GM18508 (cell line): ENCODE measurements around the gene CD72.
"Not testable (repeated sequence)": the region's sequence is repeated elsewhere in the genome, so short reads cannot be mapped to it uniquely, and the experiment has no call there.

Source experiments
- ATAC-seq: cut with Tn5 transposase; IDR thresholded peaks from one replicate; pipeline ENCODE4 v1.9.1; 2021; ENCODE audit warnings: moderate number of reproducible peaks; ENCODE audit not compliant: insufficient read depth, unreplicated experiment

Gene CD72

DNA sequence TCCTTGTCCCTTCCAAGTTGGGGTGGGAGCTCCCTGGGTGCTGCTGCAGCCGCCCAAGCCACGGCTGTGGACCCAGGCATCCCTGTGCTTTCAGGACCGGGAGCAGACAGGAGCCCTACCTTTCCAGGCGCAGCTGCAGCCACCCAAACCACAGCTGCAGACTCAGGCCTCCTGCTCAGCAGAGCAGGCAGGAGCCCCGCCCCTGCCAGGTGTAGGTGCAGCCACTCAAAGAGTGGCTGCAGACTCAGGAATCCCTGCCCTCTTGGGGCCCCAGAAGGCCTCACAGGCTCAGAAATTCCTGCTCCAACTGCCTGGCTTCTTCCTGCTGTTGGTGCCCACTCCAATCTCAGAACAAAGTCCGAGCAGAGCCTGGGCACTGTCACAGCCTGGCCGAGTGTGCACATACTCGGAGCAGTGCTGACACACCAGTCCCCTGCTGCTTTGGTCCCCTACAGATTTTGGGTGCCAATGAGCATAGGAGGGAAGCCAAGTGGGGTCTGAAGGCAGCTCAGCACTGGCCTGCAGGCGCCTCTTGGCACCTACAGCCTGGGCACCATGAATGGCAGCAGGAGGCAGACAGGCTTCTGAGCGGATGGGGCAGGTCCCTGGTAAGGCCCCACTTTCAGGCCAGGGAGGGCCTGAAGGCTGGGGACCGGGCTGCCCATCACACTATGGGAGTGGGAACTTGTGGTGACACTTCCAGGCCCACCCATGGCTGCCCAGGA, 19.2 kb downstream of the CD72 start:
- ATAC-seq: no peak

DNA sequence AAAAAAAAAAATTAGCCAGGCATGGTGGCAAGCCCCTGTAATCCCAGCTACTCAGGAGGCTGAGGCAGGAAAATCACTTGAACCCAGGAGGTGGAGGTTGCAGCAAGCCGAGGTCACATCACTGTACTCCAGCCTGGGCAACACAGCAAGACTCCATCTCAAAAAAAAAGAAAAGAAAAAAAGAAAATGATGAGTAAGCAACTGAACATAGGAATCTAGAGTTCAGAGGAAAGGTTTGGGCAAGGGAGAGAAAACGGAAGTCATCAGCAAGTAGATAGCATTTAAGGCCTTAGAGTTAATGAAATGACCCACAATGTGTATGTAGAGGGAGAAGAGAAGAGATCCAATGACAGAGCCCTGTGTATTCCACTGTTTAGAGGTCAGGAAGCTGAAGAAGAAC, 21.3 kb downstream of the CD72 start:
- ATAC-seq: not testable (repeated sequence)

DNA sequence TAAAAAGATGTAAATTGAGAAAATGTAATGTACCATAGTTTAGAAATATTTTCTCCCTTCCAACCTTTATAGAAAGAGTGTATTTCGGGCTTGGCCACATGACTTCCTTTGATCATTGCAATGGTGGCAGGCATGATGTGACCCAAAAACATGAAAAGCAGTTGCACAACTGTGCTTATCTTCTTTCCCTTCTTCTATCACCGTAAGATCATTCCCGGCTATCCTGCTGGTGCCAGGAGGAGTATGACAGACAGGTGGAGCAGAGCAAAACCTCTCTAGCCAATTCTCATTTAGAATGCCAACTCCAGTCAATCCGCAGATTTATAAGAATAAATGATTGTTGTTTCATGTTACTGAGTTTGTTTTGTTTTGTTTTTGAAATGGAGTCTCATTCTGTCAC, 23.7 kb downstream of the CD72 start:
- ATAC-seq: no peak

DNA sequence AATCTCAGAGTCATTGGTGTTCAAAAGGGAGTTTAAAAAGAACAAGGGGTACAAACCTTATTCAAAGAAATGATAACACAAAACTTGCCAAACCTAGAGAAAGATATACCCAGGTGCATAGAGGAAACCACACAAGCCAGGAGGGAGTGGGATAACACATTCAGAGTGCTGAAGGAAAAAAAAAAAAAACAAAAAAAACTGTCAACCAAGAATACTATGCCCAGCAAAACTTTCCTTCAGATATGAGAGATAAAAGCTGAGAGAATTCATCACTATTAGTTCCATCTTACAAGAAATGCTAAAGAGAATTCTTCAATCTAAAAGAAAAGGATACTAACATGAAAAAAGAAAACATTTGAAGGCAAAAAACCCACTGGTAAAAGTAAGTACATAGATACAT, 24.6 kb downstream of the CD72 start:
- no peak for ATAC-seq

DNA sequence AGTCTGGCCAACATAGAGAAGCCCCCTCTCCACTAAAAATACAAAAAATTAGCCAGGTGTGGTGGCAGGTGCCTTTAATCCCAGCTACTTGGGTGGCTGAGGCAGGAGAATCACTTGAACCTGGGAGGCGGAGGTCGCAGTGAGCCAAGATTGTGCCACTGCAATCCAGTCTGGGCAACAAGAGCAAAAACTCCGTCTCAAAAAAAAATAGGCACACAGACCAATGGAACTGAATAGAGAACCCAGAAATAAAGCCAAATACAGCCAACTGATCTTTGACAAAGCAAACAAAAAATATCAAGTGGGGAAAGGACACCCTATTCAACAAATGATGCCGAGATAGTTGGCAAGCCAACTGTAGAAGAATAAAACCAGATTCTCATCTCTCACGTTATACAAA, 29.7 kb downstream of the CD72 start:
- ATAC-seq: not testable (repeated sequence)

DNA sequence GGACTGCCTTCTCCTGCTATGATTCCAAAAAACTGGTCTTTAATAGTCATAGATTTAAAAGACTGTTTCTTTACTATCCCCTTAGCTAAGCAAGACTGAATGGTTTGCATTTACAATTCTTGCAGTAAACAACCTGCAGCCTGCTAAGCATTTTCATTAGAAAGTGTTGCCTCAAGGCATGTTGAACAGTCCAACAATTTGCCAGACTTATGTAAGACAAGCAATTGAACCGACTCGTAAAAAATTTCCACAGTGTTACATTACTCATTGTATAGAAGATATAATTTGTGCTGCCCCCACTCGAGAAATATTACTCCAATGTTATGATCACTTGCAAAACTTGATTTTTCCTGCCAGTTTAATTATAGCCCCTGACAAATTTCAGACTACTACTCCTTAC, 33.5 kb downstream of the CD72 start:
- ATAC-seq: not testable (repeated sequence)

DNA sequence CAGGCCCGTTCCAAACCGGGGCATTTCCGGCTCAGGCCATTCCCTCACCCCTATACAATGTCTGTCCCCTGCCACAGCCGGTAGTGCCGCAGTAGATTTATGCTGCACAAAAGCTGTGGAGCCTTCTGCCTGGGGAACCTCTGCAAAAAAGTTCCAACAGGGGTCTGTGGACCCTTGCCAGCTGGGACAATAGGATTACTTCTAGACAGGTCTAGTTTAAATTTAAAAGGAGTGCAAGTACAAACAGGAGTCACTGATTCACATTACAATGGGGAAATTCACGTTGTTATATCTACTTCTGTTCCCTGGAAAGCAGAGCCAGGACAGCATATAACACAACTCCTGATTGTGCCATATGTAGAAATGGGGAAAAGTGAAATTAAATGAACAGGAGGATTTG, 34.7 kb downstream of the CD72 start:
- ATAC-seq: not testable (repeated sequence)

DNA sequence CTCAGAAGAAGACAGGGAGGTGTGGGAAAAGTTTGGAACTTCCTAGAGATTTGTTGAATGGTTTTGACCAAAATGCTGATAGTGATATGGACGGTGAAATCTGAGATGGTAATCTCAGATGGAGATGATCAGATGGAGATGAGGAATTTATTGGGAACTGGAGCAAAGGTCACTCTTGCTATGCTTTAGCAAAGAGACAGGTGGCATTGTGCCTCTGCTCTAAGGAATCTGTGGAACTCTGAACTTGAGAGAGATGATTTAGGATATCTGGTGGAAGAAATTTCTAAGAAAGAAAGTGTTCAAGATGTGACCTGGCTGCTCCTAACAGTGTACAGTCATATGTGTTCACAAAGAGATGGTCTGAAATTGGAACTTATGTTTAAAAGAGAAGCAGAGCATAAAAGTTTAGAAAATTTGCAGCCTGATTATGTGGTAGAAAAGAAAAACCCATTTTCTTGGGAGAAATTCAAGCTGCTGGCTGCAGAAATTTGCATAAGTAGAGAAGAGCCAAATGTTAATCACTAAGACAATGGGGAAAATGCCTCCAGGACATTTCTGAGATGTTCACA, 38.5 kb downstream of the CD72 start:
- not testable (repeated sequence) for ATAC-seq

DNA sequence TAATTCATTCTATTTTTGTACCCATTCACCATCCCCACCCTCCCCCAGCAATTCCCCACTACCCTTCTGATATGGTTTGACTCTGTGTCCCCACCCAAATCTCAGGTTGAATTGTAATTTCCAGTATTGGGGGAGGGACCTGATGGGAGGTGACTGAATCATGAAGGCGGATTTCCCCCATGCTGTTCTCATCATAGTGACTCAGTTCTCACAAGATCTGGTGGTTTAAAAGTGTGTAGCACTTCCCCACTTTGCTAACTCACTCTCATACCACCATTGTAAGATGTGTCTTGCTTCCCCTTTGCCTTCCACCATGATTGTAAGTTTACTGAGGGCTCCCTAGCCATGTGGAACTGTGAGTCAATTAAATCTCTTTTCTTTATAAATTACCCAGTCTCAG, 39.1 kb downstream of the CD72 start:
- no peak for ATAC-seq

DNA sequence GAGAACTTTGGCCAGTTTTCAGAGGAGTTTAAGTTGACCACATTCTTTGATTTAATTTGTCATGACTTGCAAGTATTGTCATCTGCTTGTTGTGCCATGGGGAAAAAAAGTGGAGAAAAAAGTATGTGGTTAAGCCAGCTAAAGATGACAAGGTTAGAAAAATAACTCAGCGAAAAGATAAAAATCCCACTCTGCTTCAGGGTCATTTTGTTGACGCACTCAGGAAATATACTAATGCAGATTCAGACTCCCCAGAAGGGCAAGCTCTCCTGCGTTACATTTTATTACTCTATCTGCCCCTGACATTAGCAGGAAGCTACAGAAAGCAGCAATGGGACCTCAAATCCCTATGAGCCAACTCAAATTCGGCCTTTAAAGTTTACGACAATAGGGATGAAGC, 40.7 kb downstream of the CD72 start:
- ATAC-seq: no peak

DNA sequence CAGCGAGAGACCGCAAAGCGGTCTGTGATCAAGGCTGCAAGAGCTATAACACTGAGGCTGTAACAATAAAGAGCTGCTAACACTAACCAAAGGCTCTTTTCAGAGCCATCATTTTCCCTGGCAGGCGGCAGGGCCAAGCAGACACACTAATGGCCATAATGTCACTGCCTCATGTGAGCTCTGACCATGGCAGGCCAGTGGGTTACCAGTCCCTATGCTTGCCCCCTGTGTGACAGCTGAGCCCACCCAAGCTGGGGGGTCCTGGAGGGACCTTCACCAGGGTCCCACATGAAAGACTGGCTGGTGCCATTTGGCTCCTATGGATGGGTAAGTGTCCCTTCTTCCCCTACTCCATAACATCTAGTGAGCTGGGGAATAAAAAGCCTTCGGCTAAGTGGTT, 42.7 kb downstream of the CD72 start:
- no peak for ATAC-seq

DNA sequence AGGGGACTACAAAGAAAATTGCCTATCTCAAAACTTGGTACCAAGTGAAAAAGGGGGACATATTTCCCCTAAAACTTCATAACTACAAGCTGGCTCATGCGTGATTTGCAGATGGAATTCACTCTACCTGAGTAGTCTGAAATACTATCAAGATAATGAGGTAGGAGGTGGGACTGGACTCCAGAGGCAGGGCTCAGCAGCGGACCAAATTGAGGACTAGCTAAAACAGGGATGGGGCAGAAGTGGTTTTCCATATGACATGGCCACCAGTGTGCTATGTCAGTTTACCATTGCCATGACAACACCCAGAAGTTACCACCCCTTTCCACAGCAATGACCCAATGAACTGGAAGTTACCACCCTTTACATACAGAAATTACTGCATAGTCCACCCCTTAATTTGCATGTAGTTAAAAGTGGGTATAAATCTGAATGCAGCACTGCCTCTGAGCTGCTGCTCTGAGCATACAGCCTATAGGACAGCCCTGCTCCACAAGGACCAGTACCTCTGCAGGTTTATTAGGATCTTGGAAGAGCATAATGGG, 43.6 kb downstream of the CD72 start:
- ATAC-seq: no peak

DNA sequence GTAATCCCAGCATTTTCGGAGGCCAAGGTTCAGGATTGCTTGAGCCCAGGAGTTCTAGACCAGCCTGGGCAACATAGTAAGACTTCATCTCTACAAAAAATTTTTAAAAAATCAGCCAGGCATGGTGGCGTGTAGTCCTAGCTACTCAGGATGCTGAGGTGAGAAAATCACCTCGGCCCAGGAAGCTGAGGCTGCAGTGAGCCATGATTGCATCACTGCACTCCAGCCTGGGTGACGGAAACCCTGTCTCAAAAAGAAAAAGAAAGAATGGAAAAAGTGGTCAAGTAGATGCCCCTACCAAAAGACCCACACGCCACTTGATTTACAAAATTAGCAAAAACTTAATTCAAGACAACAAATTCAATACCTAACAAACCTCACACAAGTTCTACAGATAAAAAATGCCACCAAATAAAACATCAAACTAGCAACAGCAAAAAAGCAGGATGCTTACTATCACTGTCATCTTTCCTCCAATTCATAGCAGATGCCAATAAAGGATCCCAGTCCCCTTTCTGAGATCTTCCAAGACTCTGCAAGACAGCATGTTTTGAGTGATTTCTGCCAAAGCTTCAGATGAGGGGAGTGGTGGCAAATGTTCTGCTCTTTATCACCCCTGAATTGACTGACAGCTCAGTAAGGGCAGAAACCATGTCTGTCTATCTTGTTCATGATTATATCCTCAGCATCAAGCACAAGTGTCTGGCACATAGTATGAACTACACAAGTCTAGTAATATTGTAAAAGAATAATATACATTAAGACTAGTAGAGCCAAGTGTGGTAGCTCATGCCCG, 47.3 kb downstream of the CD72 start:
- no peak for ATAC-seq

DNA sequence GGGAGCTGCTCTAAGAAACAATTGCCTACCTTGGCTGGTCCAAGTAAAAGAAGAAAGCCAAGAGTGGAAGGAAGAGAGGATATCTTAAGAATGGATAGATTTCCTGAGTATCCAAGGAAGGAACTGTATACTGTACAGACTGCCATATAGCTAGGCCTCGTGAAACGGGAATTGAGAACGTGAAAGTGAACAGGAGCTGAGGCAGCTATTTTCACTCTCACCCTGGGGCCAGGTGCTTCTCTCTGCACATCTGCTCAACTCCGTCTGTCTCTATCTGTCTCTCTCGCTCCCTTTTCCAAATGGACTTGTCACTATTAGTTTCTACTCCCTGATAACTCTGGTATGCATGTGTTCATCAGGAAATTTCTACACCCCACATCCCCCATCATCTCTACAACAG, 49.0 kb downstream of the CD72 start:
- ATAC-seq: no peak

DNA sequence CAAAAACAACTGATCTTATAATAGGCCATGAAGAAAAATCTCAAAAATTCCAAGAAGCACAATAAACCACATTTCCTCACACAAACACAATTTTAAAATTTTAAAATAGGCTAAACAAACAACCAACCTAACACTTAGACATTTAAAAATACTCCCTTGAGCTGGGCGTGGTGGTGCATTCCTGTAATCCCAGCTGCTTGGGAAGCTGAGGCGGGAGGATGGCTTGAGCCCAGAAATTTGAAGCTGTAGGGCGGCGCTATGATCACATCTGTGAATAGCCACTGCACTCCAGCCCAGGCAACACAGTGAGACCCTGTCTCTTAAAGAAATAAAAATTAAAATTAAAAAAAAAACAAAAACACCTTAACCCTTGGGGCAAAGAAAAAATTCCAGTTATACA, 50.0 kb downstream of the CD72 start:
- ATAC-seq: no peak

DNA sequence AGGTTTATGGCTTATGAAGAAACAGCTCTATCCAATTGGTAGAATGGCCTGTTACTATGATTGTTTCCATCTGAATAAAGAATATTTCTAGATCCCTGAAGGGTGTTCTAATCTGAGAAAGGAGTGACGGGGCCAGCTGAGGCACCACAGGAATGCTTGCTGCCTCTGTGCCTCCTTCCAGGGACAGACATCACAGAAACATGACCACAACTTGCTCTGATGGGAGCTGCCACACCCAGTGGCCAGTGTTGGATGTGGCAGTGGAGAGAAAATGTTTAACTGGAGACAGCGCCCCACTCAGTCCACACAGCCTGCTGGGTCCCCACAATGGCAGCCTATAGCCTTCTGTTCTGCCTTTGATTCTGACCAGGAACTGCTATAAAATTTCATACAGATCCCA, 51.8 kb downstream of the CD72 start:
- ATAC-seq: no peak

DNA sequence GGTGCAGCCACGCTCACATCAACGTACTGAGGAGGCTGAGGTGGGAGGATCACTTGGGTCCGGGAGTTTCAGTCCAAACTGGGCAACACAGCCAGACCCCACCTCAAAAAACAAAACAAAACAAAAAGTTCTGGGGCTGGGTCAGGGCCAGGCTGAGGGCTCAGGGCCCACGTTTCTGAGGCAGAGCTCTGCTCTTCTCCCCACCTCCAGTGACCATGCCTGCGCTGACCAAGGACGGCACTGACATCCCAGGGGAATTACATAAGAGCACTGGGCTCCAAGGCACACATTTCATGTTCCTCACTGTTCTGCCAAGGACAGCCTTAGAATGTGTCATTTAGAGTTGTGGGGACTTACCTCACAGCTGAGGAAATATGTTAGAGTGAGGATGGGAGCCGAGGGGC, 53.6 kb downstream of the CD72 start:
- ATAC-seq: no peak

DNA sequence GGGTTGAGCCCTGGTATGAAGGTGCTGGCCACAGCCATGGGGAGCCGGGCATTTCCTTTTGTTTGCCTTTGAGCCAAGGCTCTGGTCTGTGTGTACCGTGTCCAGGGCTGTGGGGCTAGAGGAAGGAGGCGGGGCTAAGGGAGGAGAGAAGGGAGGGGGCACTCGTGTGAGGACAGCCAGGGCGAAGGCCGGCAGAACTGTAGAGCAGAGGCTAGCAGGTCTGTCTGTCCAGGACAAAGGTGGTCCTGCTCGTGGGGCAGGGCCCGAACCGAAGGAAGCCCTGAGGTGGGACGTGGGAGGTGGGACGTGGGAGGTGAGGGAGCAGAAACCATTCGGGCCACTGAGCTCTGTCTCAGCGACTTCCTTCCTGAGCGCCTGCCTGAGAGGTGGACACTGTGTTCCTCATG, 54.4 kb downstream of the CD72 start:
- no peak for ATAC-seq

DNA sequence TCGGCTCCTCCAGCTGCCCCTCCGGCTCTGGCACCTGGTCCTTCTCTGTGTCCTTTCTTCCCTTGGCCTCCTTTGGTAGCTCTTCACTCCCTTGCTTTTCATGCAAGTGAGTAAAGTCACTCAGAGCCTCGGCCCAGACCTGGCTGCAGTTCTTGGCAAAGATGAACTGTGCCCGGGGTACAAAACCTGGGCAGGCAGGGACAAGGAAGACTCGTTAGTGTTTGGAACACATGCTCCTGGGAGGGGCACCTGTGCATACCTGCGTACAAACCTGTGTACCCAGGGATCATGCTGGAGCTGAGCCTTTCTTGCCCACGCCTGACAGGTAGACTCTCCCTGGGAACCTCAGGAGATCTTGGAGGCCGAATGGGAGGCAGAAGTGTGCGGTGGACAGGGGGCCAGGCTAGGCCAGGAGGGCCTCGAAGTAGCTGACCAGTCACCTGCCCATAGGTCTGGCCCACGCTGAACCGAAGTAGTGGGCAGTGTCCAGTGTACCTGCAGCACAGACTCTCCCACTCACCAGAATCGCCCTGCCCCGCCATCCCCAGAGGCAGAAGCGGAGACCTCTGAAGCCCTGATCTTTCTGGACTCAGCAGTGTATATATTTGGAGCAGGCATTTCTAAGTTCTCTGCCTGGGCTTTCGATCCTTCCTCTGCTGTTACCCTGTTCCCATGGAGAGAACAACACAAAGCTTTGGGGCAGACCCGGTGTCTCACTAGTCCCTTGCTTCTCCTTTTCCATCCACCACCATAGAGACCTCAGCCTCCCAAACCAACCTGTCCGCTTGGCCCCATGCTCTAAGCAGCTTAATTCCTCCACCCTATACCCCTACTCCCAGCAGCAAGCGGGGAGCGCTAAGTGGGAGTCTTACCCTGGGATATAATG, 55.1 kb downstream of the CD72 start:
- ATAC-seq: no peak
